IPS-NIHi7 (cell line): ENCODE measurements around the gene PIGBOS1.
"Not testable (repeated sequence)": the region's sequence is repeated elsewhere in the genome, so short reads cannot be mapped to it uniquely, and the experiment has no call there.

Experiments
- DNase-seq: peaks from one replicate; pipeline ENCODE4 v3.0.0; 2012; ENCODE audit warnings: mixed read lengths; ENCODE audit errors: extremely low spot score

Gene PIGBOS1

DNA sequence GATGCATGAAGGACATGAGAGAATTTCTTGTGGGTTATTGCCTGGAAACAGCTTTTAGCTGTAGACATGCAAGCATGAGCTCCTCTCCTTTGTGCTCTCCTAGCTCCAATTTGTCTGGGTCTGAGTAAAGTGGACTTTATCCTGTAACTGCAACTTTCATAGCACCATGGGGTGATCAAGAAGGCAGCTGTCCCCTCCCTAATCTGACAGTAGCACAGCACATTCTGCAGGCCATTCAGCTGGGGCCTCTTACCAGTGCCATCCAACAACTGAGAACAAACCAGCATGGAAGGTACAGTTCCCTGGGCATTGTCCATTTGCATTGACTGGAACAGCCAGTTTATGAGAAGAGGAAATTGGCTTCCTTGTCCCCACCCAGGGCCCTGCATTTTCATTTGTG, 21.6 kb downstream of the PIGBOS1 start:
- DNase-seq: no peak

DNA sequence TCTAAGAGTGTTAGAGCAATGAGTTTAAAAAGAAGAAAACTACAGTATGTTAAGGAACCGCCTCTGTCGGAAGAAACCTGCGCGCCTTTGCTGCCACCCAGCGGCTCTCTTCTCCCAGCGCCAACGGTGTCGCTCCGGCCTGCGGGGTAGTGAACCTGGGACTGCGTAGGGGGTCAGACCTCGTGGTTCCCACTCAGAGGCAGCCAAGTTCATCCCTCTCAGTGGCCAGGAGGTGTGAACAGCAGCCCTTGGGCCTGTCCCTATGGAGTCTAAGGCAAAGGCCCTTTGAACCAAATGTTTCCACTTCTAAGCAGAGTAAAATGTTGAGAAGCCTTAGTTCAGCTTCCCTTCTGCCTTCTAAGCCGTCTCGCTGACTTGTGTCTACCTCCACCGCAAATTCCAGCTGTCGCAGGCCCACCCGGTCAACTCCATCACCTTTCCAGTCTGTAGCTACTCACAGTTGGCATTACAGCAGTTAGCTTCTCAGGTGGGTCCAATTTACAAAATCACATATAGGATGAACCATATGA, 28.3 kb downstream of the PIGBOS1 start:
- peak; percentile 89 for DNase-seq

DNA sequence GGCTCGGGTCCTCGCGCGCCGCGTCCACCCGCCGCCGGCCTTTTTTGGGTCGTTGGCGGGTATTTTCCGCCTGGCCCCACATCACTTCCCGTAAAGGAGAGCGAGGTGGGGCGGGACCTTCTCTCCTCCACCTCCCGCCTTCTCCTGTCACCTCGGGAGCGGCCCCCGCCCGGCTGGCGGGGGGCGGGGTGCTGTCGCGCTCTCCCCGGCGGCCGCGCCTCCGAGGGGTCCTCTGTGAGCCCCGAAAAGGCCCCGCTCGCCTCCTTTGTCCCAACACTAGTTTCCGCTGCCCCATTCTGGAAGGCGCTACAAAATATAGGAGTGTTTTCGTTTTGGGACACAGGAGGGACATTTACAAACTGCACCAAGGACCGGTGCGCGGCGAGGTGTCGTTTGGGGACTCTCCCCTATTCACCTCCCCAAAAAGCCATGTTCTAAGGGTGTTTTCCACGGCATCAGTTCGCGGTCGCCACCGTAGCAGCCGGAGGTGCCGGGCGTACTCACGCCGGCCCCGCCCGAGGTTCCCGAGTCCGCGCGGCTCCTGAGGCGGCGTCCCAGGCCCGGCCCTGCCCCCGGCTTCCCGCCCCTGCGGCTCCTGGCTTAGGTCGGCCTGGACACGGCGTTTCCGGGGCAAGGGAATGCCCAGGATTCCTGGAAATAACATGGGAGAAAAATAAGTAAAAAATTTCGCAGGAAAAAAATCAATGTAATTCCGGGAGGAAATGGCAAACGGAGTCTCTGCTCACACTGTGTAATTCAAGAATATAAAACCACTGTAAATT, 29.0 kb downstream of the PIGBOS1 start, which contains the start of gene RAB27A:
TSS of gene RAB27A (minus strand) at position 68 of the 782 bp plus-strand sequence. CDS start 54,879 bp downstream, outside the sequence.
- peak; percentile 84 for DNase-seq

DNA sequence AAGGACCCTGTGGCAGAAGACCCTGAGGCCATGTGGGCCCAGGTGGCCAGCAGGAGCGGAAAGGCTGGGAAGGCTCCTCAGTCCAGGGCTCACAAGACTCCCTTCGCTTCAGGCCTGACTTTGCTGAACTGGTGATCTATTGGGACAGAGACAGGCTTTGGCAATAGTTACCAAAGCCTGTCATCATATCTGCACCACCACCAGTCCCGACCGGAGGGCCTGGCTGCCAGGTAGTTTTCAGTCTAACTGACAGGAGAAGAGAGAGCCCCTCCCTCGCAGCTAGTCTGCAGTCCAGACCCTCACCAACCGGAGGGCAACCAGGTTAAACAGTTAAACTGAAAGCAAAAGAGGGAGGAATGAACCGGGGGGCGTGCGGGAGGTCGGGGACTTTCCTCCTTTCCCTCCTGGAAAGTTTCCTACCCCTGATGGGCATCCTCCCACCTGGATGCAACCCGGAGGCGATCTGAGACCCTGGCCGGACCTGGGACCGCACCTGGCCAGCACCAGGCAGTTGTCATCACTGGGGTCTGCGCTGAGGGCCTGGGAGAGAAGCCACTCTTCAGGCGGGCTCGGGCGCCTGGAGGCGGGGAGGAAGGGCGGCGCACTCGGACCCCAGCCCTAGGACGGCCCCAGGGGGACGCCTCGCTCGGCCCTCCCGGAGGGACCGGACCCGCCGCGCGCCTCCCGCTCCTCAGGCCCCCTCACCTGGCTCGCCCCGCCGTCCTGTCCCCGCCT, 29.7 kb downstream of the PIGBOS1 start:
- DNase-seq: peak; percentile 45

DNA sequence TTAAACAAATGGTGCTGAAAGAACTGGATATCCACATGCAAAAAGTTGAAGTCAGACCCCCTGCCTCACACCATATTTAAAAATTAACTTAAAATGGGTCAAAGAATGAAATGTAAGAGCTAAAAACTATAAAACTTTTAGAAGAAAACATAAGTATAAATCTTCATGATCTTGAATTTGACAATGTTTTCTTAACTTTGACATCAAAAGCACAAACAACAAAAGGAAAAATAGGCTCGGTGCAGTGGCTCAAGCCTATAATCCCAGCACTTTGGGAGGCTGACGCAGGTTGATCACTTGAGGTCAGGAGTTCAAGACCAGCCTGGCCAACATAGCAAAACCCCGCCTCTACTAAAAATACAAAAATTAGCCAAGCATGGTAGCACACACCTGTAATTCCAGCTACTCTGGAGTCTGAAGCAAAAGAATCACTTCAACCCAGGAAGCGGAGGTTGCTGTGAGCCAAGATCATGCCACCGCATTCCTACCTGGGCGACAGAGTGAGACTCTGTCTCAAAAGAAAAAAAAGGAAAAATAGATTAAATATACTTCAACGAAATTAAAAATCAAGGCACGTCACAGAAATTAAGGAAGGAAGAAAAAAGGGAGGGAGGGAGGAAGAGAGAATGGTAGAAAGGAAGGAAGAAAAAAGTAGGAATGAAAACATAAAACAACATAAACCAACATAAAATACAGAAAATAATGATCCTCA, 30.8 kb downstream of the PIGBOS1 start:
- no peak for DNase-seq

DNA sequence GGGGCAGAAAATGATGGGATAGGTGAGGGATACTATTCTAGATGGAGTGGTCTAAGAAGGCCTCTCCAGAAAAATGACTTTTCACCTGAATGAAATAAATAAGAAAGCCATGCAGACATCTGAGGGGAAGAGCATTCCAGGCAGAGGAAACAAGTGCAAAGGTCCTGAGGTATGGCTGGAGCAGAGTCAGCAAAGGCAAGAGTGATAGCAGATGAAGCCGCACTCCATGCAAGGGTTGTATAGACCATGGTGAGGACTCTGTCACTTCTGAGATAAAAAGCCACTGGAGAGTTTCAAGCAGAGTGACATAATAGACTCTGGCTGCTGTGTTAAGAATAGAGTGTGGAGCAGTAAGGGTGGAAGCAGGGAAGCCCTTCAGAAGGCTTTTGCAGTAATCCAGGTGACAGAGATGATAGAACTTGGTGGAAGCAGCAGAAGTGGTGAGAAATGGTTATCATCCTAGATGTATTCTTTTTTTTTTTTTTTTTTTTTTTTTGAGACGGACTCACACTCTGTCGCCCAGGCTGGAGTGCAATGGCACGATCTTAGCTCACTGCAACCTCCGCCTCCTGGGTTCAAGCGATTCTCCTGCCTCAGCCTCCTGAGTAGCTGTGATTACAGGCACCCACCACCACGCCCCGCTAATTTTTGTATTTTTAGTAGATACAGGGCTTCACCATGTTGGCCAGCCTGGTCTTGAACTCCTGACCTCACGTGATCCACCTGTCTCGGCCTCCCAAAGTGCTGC, 32.3 kb downstream of the PIGBOS1 start:
- not testable (repeated sequence) for DNase-seq

DNA sequence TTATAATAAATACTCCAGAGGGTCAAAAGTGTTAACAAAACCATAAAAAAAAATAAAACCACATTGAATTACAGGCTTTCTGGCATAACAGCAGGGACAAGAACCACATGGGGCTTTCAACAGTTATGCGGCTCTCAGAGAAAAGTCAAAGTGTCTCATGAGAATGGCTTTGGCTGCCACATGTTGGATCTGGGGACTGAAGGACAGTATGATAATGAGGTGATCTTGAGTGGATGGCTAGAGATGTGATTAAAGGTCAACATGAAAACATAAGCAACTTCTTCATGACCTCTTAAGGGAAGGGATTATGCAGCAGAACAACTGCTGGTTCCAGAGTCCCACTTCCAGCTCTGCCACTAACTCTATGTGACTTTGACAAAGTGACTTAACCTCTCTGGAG, 34.5 kb downstream of the PIGBOS1 start:
- no peak for DNase-seq

DNA sequence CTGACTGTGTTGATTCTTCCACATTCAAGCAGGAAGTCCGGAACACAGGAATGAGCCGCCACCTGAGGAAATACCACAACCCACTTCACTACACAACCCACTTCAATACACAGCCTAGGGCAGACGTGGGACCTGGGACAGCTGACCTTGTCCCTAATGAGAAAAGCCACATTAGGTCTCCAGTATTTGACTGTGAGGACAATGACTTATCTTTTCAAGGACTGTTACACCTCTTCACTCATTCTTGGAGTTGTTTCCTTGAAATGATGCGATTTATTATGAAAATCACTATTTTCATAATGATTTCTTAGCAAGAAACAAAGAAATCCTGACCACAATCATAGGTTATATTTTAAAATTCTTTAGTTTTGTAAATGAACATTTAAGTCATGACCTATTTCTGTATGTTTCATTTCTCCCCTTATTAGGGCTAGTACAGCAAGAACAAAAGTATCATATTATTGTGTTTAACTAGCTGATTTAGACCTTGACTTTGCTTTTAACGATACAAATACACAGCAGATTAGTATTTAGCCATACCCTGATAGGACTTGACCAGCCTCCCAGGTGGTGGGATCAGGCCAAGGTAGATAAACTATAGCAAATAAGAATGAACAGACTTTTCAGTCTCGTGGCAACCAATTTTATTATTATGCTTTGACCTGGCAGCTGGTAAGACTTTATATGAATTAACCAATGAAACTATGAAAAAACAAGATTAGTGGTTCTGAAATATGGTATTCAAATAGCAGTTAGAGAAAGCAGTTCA, 35.4 kb downstream of the PIGBOS1 start:
- DNase-seq: no peak

DNA sequence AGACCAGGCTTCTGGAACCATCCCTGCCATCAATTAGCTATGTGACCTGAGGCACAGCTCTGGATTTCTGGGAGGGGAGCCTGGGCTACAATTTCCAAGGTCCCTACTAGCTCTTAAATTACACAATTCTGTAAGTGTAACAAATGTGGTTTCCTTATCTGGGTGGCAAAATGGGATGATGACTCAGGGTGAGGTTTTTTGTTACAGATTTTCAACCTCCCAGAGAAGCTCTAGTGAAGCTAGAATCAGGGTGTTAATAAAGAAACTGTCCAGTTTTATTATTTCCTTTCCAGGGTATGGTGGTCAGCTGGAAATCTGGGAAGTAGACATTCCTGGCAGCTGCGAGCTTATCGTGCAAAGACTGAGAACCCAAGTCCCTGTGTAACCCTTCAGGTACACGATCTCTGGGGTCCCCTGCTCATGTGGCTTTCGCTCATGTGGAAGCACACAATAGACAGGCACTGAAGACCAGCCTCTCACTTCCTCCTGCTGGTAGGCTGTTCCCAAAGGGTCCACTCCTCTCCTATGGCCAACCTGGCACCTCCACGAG, 36.6 kb downstream of the PIGBOS1 start:
- DNase-seq: no peak

DNA sequence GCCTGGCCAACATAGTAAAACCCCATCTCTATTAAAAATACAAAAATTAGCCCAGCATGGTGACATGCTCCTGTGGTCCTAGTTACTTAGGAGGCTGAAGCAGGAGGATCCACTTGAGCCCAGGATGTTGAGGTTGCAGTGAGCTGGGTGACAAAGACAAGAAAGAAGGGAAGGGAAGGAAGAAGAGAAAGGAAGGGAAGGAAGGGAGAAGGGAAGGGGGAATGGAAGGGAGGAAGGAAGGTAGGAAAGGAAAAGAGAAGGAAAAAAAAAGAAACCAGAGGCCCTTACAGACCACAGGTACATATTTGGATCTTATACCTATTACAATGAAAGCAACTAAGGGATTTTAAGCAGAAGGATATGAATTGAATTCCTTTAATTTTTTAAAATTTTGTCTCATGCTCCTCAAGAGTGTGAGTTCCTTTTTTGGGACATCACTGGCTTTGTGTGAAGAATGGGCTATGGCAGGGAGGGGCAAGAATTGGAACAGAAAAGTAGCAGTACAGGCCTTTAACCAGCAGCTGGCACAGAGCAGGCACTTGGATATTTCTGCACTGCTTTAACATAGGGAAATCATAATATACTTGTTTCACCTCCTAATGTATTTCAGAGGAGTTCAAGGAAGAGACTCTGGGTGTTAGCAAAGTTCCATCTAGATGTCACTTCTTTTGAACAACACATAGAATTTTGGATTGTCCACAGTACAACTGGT, 37.2 kb downstream of the PIGBOS1 start:
- no peak for DNase-seq

DNA sequence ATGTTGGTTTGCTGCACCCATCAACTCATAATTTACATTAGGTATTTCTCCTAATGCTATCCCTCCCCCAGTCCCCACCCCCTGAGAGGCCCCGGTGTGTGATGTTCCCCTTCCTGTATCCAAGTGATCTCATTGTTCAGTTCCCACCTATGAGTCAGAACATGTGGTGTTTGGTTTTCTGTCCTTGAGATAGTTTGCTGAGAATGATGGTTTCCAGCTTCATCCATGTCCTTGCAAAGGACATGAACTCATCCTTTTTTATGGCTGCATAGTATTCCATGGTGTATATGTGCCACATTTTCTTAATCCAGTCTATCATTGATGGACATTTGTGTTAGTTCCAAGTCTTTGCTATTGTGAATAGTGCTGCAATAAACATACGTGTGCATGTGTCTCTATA, 38.3 kb downstream of the PIGBOS1 start:
- DNase-seq: not testable (repeated sequence)

DNA sequence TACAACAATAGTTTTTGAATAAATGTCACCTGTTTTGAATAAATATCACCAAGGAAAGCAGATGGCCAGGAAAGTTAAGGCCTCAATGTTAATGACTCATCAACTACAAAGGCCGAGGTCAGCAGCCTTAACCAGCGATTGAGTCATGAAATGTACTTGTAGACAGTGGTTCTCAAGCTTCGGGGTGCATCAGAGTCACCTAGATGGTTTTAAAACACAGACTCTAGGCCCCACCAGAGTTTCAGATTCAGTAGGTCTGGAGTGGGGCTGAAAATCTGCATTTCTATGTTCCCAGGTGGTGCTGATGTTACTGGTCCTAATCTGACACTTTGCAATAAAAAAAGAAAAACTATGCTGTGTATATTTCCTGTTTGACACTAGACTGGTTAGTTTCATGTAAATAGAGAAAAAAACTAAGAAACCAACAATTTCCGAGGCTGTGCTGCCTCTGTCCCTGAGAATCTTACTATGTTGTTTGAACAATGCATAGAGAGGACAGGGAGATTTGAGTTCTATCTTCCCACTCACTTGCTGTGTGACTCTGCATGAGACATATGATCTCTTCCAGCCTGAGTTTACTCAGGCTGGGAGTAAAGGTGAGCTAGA, 39.1 kb downstream of the PIGBOS1 start:
- DNase-seq: no peak

DNA sequence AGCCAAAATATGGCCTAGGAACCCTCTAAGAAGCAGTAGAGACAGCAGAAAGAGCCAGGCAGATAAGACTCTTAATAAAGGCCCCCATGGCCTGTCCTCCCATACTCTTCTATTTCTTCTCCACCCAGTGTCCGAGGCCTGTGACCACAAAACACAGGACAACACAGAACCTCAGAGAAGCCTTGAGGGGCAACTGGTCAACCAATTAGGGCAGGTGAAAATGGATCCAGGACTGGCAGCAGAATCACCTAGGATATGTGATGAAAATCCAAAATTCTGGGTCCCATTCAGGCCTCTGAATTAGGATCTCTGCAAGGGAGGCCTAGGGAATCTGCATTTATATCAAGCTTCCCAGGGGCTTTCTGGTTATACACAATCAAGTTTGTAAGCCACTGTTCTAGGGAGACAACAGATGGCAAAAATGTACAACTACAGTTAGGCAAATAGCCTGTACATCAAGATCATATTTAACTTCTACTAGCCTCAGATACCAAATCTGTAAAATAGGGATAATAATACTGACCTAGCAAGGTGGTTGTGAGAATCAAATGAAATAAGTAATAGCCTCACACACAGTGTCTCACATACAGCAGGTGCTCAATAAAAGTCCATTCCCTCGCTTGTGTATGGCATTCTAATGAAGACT, 39.7 kb downstream of the PIGBOS1 start:
- no peak for DNase-seq

DNA sequence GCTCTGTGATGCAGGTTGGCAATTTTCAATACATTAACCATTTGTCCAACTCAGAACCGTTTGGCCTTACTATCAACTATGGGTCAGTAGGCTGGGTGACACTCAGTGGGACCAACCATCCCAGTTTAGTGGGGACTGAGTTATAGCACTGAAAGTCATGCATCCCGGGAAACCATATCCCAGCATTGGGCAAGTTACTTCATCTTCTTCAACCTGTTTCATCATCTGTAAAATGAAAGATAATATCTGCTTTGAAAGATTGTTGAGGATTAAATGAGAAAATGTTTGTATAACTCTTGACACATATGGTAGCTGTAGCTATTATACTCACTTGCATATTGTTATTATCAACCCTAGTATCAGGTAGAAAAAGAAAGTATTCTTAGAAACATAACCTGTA, 41.2 kb downstream of the PIGBOS1 start:
- no peak for DNase-seq

DNA sequence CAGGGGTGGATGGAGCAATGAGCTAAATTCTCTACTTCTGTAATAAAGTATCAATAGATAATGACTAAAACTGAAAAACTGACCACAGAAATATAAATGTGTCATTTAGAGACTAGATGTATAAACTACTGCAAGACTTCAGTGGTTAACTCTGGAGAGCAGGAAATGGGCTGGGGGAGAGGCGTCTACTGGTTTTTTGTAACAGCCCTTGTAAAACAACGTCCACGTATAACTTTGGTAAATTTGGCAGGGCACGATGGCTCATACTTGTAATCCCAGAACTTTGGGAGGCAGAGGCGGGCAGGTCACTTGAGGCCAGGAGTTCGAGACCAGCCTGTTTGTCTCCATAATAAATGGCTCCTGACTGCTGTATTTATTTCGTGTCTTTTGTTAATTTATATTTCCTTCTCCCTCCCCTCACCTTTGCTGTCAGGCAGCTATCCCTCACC, 41.8 kb downstream of the PIGBOS1 start:
- DNase-seq: no peak

DNA sequence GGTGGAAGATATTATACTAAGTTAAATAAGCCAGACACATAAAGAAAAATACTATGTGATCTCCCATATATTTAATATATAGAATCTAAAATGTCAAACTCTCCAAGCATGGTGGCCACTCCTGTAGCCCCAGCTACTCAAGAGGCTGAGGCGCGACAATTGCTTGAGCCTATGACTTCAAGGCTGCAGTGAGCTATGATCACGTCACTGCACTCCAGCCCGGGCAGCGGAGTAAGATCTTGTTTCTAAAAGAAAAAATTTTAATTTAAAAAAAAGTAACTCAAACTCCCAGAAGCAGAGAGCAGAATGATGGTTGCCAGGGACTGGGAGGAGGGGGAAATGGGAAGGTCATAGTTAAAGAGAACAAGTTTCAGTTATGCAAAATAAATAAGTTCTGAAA, 42.6 kb downstream of the PIGBOS1 start:
- DNase-seq: no peak

DNA sequence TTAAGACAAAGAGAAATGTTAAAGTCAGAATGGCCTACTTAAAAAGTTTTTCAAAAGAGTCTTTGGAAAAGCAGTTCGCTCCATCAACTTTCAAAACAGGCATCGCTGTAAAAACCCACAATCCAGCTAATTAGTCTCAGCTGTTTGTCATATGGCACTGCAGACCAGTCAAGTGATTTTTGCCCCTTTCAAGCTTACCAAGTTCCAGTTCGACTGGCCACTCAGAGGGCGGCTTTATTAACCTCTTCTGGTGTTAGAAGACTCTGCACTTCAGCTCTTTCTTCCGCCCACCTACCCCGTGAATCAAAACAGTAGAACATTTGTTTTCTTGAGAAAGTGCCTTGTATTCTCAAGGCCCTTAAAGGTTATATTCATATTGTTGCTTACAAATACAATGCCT, 48.6 kb downstream of the PIGBOS1 start:
- no peak for DNase-seq

DNA sequence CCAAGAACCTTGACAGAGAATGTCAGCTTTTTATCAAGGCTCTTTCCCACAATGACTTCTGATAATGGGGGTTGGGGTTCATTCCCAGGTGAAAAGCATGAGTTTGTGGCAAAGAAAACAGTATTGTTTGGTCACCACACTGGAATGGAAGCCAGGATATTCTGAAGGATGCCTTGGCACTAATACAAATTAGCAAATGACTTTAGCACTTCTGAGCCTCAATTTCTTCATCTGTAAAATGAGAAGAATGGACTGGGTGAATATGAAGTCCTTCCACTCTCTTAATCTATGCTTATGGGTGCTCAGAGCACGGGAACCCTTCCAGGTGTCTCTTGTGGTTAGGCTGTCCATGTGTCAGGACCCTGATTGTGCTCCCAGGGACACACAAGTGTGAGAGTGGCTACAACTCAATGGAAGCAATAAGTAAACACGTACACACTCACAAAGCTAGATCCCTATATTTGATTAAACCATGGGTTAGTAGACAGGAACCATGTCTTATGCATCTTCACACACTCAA, 50.7 kb downstream of the PIGBOS1 start:
- DNase-seq: no peak
